Measurements from ENCODE around the gene RIOK2. TPM values are rescaled to one million over a fixed set of nuclear protein-coding genes. Genes with fewer than 3 reads are reported as not detected.
A peak's percentile ranks its signal among the peaks of the same experiment; 100 is the strongest.

The RIOK2 gene
- total and polyA plus RNA-seq, 2 of the 8 experiments (the other 6 are each of a cell fraction or from before 2014, with no cell fraction given), result 5.4 to 35.0 TPM

- TF ChIP-seq SIN3A (conservative IDR thresholded peaks at IDR 0.05 in 1 of 2, IDR thresholded peaks at IDR 0.05 in 1 of 2; ENCODE audit: low read depth in 1 of 2, low read length in 2 of 2), result peak; percentile 66 to 75; a peak in 2 of 4 replicates
- TF ChIP-seq, protein P1, sequence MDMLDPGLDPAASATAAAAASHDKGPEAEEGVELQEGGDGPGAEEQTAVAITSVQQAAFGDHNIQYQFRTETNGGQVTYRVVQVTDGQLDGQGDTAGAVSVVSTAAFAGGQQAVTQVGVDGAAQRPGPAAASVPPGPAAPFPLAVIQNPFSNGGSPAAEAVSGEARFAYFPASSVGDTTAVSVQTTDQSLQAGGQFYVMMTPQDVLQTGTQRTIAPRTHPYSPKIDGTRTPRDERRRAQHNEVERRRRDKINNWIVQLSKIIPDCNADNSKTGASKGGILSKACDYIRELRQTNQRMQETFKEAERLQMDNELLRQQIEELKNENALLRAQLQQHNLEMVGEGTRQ (IDR thresholded peaks at IDR 0.05; ENCODE audit: low read length), result peak; percentile 44; the same call in 1 of the 2 replicates
- TF ChIP-seq RXRA (IDR thresholded peaks at IDR 0.05; ENCODE audit: insufficient read depth, low read depth, low read length), result no peak
- no peak for TF ChIP-seq SUZ12 (IDR thresholded peaks at IDR 0.05; ENCODE audit: low read length)
- peak; percentile 86 for TF ChIP-seq NRF1 (IDR thresholded peaks at IDR 0.05; ENCODE audit: low read depth, low read length)
- TF ChIP-seq SP1 (IDR thresholded peaks at IDR 0.05; ENCODE audit: low read depth, low read length), result 0 out of 2 replicates have a peak, but pooled peaks have one; percentile 12
- 0 out of 2 replicates have a peak, but pooled peaks have one; percentile 64 for TF ChIP-seq EGR1 (IDR thresholded peaks at IDR 0.05; ENCODE audit: borderline replicate concordance, low read depth, low read length)
- TF ChIP-seq CREB1 (IDR thresholded peaks at IDR 0.05), result peak; percentile 67; the same call in 1 of the 2 replicates
Measured at GRCh38 chr5:97183100-97183929, at the start of gene RIOK2 (continued).
